K562 (cell line): Measurements from ENCODE around the gene TBC1D32. TPM values are rescaled to one million over a fixed set of nuclear protein-coding genes. Genes with fewer than 3 reads are reported as not detected.

Experiments used
- ATAC-seq: fragments of 200-7000 bp; cut with Tn5 transposase; 3 replicates; pipeline ENCODE4 v1.9.1; 2020; ENCODE audit warnings: moderate library complexity
- BruUV-seq: library from RNA; stranded (reverse); fragments of 400-500 nt; replicated peaks from 2 replicates; lab custom pipeline; 2021; lab: Mats Ljungman, UMichigan
- CTCF ChIA-PET: fragments of 300-600 bp; formaldehyde crosslinking; extraction: SDS; loops from one replicate; lab custom pipeline; 2021; ENCODE audit warnings: low intra/inter-chr PET ratio; lab: Yijun Ruan, JAX
- POLR2A ChIA-PET: fragments of 300-600, 350-650 bp; sonication (Branson Sonifier 250); formaldehyde crosslinking; extraction: SDS; loops from one replicate; lab custom pipeline; 2021; ENCODE audit warnings: antibody characterized with exemption, inconsistent platforms; lab: Yijun Ruan, JAX
- DNase-seq, 4 experiments: peaks; one replicate each; pipeline versions ENCODE4 v3.0.0 to v3.0.0-alpha.2; 2011 to 2018; ENCODE audit warnings: low spot score in 3 of 4, mixed read lengths in 3 of 4; ENCODE audit errors: extremely low read depth in 1 of 4
- FAIRE-seq: peaks from 2 replicates; lab custom pipeline; 2011; peaks lifted over from hg19 to GRCh38; lab: Jason Lieb, UNC
- H2AFZ ChIP-seq: 2 replicates; pipeline ENCODE4 v1.6.0; 2011; ENCODE audit warnings: low read depth, low read length, control low read depth, inconsistent platforms
- H3K27ac ChIP-seq: fragments of 200-600 bp; 3 replicates; pipeline ENCODE4 v1.8.0; 2011; ENCODE audit warnings: low read depth, mild to moderate bottlenecking, control low read depth, inconsistent platforms, low read length, moderate library complexity, mixed read lengths; ENCODE audit errors: extremely low read depth
- H3K27me3 ChIP-seq, 2 experiments: fragments of 300-600 bp in 1 of 2; 2 replicates in 1 of 2; 3 replicates in 1 of 2; pipeline versions ENCODE4 v1.6.0 to v1.8.0; 2011; ENCODE audit warnings: inconsistent platforms in 2 of 2, low read length in 2 of 2, mild to moderate bottlenecking in 1 of 2, mixed read lengths in 1 of 2, moderate library complexity in 1 of 2; ENCODE audit not compliant: control insufficient read depth in 2 of 2, insufficient read depth in 2 of 2
- H3K36me3 ChIP-seq: fragments of 300-600 bp; 3 replicates; pipeline ENCODE4 v1.8.0; 2011; ENCODE audit warnings: mild to moderate bottlenecking, low read length, inconsistent platforms; ENCODE audit not compliant: control insufficient read depth, insufficient read depth
- H3K4me1 ChIP-seq, 2 experiments: fragments of 200-600 bp in 1 of 2; replicated peaks in 1 of 2; 2 replicates in 1 of 2; 3 replicates in 1 of 2; pipeline versions ENCODE4 v1.5.1 to v1.8.0; 2011; ENCODE audit warnings: inconsistent platforms in 2 of 2, low read length in 2 of 2, mild to moderate bottlenecking in 1 of 2, mixed read lengths in 1 of 2, moderate library complexity in 1 of 2; ENCODE audit not compliant: control insufficient read depth in 2 of 2, insufficient read depth in 2 of 2
- H3K4me2 ChIP-seq: 2 replicates; pipeline ENCODE4 v1.6.1; 2011; ENCODE audit warnings: low read length, control low read depth, inconsistent platforms, mixed read lengths; ENCODE audit not compliant: insufficient read depth
- H3K4me3 ChIP-seq: fragments of 200-600 bp; sonication (generic), shearing (Covaris generic); 2 replicates; pipeline ENCODE4 v1.5.1; 2016; ENCODE audit warnings: control low read depth, inconsistent platforms
- H3K79me2 ChIP-seq: fragments of 200-600 bp; 3 replicates; pipeline ENCODE4 v1.8.0; 2011; ENCODE audit warnings: low read length, inconsistent platforms; ENCODE audit not compliant: control insufficient read depth, insufficient read depth
- H3K9ac ChIP-seq, 2 experiments: 2 replicates each; pipeline versions ENCODE4 v1.6.0 to v1.6.1; 2011; ENCODE audit warnings: low read depth in 2 of 2, low read length in 2 of 2, control low read depth in 1 of 2, inconsistent platforms in 1 of 2, mild to moderate bottlenecking in 1 of 2, mixed read lengths in 1 of 2; ENCODE audit not compliant: insufficient read depth in 1 of 2
- H3K9me1 ChIP-seq: one replicate; pipeline ENCODE4 v1.6.0; 2011; ENCODE audit warnings: inconsistent platforms, mild to moderate bottlenecking, low read length, moderate library complexity; ENCODE audit not compliant: control insufficient read depth, insufficient read depth
- H3K9me3 ChIP-seq: replicated peaks from 2 replicates; pipeline ENCODE4 v1.5.1; 2011; ENCODE audit warnings: low read depth, low read length, inconsistent platforms; ENCODE audit not compliant: control insufficient read depth, insufficient read depth
- H4K20me1 ChIP-seq: replicated peaks from 2 replicates; pipeline ENCODE4 v1.6.1; 2011; ENCODE audit warnings: low read length, inconsistent platforms, mixed read lengths; ENCODE audit not compliant: control insufficient read depth, insufficient read depth
- ARHGAP35 ChIP-seq: fragments of 450-650 bp; IDR thresholded peaks from 2 replicates; pipeline ENCODE4 v1.6.1; 2018; ENCODE audit not compliant: partially characterized antibody
- CREM ChIP-seq: IDR thresholded peaks from 2 replicates; pipeline ENCODE4 v1.6.1; 2014; ENCODE audit warnings: antibody characterized with exemption, low read depth
- HDAC1 ChIP-seq, 2 experiments: fragments of 450-650 bp; IDR thresholded peaks; 2 replicates each; pipeline ENCODE4 v1.6.1; 2016 to 2017; ENCODE audit warnings: inconsistent platforms in 1 of 2, mild to moderate bottlenecking in 1 of 2, moderate library complexity in 1 of 2
- KAT7 ChIP-seq: sonication (generic); formaldehyde crosslinking; IDR thresholded peaks from 2 replicates; pipeline ENCODE4 v1.8.0; 2022; ENCODE audit warnings: missing genetic modification reagents, mild to moderate bottlenecking, borderline replicate concordance
- RAD51 ChIP-seq: fragments of 450-650 bp; IDR thresholded peaks from 2 replicates; pipeline ENCODE4 v1.7.1; 2016; ENCODE audit warnings: low read depth, mild to moderate bottlenecking, borderline replicate concordance
- SMARCC2 ChIP-seq: fragments of 450-650 bp; IDR thresholded peaks from 2 replicates; pipeline ENCODE4 v1.6.1; 2017; ENCODE audit warnings: antibody characterized with exemption, moderate library complexity, mild to moderate bottlenecking, low read depth
- SNIP1 ChIP-seq: fragments of 450-650 bp; IDR thresholded peaks from 2 replicates; pipeline ENCODE4 v1.7.1; 2017; ENCODE audit warnings: low read depth, mild to moderate bottlenecking
- SREBF2 ChIP-seq: sonication (generic); formaldehyde crosslinking; IDR thresholded peaks from 2 replicates; pipeline ENCODE4 v1.4.0; 2020; ENCODE audit warnings: mild to moderate bottlenecking, missing genetic modification reagents
- ZNF197 ChIP-seq: fragments of 200-800 bp; sonication (Bioruptor generic); IDR thresholded peaks from 2 replicates; pipeline ENCODE4 v1.6.1; 2016; ENCODE audit warnings: low read depth, missing genetic modification characterization, missing compliant biosample characterization
- ZNF707 ChIP-seq: fragments of 250-450 bp; sonication (Bioruptor Pico); conservative IDR thresholded peaks from 2 replicates; pipeline ENCODE4 v1.8.0; 2022; ENCODE audit warnings: inconsistent platforms, mild to moderate bottlenecking, moderate library complexity
- WGBS: fragments of 100-300 bp; shearing (Covaris generic); methylation state at CpG from one replicate; pipeline ENCODE4 v1.1.6; 2016; ENCODE audit warnings: low coverage, mixed read lengths; ENCODE audit not compliant: insufficient coverage; ENCODE audit errors: missing lambda C conversion rate; 5-methylcytosine and 5-hydroxymethylcytosine counted together
- in situ Hi-C: fragments of 300-500 bp; cut with MboI; formaldehyde crosslinking; loops from 4 replicates; pipeline ENCODE4 v1.15.0; 2018; ENCODE audit warnings: inconsistent platforms, mixed read lengths
- intact Hi-C: fragments of 100-400 bp; cut with micrococcal nuclease; formaldehyde crosslinking; loops from 2 replicates; pipeline ENCODE4 v1.14.2; 2022
- polyA plus RNA-seq, 8 experiments: library from polyadenylated mRNA; depleted of rRNA in 4 of 8; stranded (reverse) in 5 of 8; unstranded in 3 of 8; fragments of >200 nt; fragmentation: Nextera tagmentation in 2 of 8; fragmentation: Illumina TruSeq in 1 of 8; extraction: Ambion mirVana in 2 of 8; extraction: Trizol in 1 of 8; gene quantifications; 2 replicates each; pipeline versions ENCODE4 v1.2.1 to v1.2.3, GENCODE V29; 2011 to 2014; ENCODE audit warnings: inconsistent platforms in 1 of 8, missing spikeins in 1 of 8
- total RNA-seq, 7 experiments: library from RNA; depleted of rRNA in 6 of 7; stranded (reverse); fragments of >200 nt in 6 of 7; fragmentation: Illumina TruSeq in 2 of 7; extraction: Trizol in 2 of 7; gene quantifications; 2 replicates each; pipeline versions ENCODE4 v1.2.1 to v1.2.3, GENCODE V29; 2011 to 2021; ENCODE audit warnings: low replicate concordance in 1 of 7
- TF ChIP-seq, protein P1 (sequence below): fragments of 450-650 bp; formaldehyde crosslinking; conservative IDR thresholded peaks from 2 replicates; pipeline ENCODE4 v1.4.0; 2022; ENCODE audit warnings: mild to moderate bottlenecking, missing genetic modification characterization
- TF ChIP-seq, protein P2 (sequence below), 2 experiments: fragments of 450-650 bp; IDR thresholded peaks; 2 replicates each; pipeline ENCODE4 v1.6.1; 2018; ENCODE audit warnings: mild to moderate bottlenecking in 2 of 2, low read depth in 1 of 2; ENCODE audit not compliant: partially characterized antibody in 2 of 2

Gene TBC1D32
- total and polyA plus RNA-seq, 9 of the 15 experiments (the other 6 are each of a cell fraction or from before 2014, with no cell fraction given), result 2.5 to 9.6 (median 3.9) TPM

DNA sequence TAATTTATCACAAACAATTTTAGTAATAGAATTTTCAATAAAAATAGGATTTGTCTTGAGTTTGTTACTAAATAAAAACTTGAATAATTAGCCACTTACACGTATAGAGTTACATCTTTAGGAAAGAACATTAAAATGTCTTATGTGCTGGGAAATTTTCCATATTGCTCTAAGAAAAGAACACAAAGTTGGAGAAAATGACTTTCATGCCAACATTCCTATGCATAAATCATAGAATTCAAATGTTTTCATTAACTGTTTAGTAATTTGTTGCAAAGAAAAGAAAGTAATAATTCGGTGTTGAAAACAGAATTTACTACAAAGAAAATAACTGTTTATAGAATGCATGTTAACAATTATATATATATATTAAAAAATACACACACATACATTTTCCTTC lies 4.7 kb upstream of the TBC1D32 start:
- Histone ChIP-seq H3K36me3 (no peaks in the 10 kb centered on the region), H3K27ac (no peak overlapping the region), H3K4me3 (no peak overlapping the region), H3K9me1 (no peaks in the 10 kb centered on the region), H3K27me3 (no peaks in the 10 kb centered on the region), H3K4me1 (peaks cover 3 to 6% of the 10 kb centered on the region in 2 experiments; a peak in 2 of 5 replicates), H3K9me3 (no peaks in the 10 kb centered on the region), H3K79me2 (no peaks in the 10 kb centered on the region; the same call in 2 of the 3 replicates), H2AFZ (no peak overlapping the region), H3K4me2 (no peak overlapping the region), H4K20me1 (no peaks in the 10 kb centered on the region), H3K9ac (no peak overlapping the region)
- no TSS peak for BruUV-seq
- POLR2A ChIA-PET, result no interaction called here
- intact Hi-C loops (no loop called here), in situ Hi-C loops (no loop called here)
- ATAC-seq (no peak), DNase-seq (no peak), FAIRE-seq (no peak)
- CTCF ChIA-PET, result no interaction called here
- 9% methylated on average over 2 of the region's 2 CpGs for WGBS
- no peak for TF ChIP-seq ARHGAP35
- no peak for TF ChIP-seq ZNF197 (CRISPR knock-in tag)
- TF ChIP-seq SNIP1, result no peak
- TF ChIP-seq, protein P1, sequence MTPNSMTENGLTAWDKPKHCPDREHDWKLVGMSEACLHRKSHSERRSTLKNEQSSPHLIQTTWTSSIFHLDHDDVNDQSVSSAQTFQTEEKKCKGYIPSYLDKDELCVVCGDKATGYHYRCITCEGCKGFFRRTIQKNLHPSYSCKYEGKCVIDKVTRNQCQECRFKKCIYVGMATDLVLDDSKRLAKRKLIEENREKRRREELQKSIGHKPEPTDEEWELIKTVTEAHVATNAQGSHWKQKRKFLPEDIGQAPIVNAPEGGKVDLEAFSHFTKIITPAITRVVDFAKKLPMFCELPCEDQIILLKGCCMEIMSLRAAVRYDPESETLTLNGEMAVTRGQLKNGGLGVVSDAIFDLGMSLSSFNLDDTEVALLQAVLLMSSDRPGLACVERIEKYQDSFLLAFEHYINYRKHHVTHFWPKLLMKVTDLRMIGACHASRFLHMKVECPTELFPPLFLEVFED (CRISPR knock-in tag), result no peak
- TF ChIP-seq CREM, result no peak
- TF ChIP-seq, protein P2, sequence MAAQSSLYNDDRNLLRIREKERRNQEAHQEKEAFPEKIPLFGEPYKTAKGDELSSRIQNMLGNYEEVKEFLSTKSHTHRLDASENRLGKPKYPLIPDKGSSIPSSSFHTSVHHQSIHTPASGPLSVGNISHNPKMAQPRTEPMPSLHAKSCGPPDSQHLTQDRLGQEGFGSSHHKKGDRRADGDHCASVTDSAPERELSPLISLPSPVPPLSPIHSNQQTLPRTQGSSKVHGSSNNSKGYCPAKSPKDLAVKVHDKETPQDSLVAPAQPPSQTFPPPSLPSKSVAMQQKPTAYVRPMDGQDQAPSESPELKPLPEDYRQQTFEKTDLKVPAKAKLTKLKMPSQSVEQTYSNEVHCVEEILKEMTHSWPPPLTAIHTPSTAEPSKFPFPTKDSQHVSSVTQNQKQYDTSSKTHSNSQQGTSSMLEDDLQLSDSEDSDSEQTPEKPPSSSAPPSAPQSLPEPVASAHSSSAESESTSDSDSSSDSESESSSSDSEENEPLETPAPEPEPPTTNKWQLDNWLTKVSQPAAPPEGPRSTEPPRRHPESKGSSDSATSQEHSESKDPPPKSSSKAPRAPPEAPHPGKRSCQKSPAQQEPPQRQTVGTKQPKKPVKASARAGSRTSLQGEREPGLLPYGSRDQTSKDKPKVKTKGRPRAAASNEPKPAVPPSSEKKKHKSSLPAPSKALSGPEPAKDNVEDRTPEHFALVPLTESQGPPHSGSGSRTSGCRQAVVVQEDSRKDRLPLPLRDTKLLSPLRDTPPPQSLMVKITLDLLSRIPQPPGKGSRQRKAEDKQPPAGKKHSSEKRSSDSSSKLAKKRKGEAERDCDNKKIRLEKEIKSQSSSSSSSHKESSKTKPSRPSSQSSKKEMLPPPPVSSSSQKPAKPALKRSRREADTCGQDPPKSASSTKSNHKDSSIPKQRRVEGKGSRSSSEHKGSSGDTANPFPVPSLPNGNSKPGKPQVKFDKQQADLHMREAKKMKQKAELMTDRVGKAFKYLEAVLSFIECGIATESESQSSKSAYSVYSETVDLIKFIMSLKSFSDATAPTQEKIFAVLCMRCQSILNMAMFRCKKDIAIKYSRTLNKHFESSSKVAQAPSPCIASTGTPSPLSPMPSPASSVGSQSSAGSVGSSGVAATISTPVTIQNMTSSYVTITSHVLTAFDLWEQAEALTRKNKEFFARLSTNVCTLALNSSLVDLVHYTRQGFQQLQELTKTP (IDR thresholded peaks at IDR 0.05; ENCODE audit: low read depth in 1 of 2, partially characterized antibody in 2 of 2), result no peak
- TF ChIP-seq ZNF707, result no peak
- TF ChIP-seq KAT7 (CRISPR knock-in tag), result no peak
- TF ChIP-seq SMARCC2, result no peak
- no peak for TF ChIP-seq HDAC1 (IDR thresholded peaks at IDR 0.05)
- TF ChIP-seq RAD51, result no peak
- no peak for TF ChIP-seq SREBF2 (CRISPR knock-in tag)
- TF ChIP-seq, all 486 proteins: peak for 0
